HL-60 (cell line): ENCODE measurements around the gene RNF25.
A peak's percentile ranks its signal among the peaks of the same experiment; 100 is the strongest.

ENCODE experiments used
- SPI1 ChIP-seq: IDR thresholded peaks from 2 replicates; pipeline ENCODE4 v1.6.1; 2012; ENCODE audit warnings: low read depth, mild to moderate bottlenecking, borderline replicate concordance
- TF ChIP-seq, protein P1 (sequence below): IDR thresholded peaks from one replicate; pipeline ENCODE4 v1.5.1; 2011; ENCODE audit warnings: low read length, control low read depth, inconsistent platforms; ENCODE audit not compliant: insufficient read depth

DNA sequence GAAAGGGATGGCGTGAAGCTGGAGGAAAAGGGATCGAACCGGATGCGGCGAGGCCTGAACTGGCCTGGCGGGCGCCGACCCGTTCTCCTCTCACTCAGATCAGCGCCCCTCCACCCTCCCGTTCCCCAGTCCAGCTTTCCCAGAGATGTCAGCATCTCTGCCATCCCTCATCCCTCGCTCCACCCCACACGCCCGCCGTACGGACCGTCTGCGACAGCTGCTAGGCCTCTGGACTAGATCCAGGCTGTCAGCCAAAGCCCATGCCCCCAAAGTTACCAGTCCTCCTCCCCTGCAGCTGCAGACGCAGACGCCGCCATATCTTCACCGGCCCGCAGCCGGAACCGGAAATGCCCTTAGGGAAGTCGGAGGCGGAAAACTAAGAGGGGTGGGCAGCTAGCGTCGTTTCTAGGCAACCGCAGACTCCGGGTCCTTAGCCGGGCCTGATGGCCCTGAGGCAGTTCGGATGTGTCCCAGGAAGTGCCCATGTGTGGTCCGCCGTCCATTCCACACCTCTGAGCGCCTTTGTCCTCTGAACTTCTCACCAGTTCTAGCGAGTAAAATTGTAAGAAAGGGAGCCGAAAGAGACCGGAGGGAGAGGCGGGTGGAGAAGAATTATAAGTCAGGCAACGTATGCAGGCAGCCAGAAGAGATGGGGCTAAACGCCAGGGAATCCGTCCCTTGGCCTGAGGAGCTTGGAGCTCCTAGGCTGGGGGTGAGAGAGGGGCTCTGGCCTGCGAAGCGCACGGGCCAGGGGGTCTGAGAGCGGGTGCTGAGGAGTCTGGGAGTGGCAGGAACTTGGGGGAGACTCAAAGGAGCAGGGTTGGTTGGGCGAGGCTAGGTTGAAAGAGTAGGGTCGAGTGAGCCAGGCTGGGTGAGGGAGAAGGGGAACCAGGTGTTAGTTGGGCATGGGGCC is at the start of gene RNF25, which contains the start of gene STK36:
- TF ChIP-seq, protein P1, sequence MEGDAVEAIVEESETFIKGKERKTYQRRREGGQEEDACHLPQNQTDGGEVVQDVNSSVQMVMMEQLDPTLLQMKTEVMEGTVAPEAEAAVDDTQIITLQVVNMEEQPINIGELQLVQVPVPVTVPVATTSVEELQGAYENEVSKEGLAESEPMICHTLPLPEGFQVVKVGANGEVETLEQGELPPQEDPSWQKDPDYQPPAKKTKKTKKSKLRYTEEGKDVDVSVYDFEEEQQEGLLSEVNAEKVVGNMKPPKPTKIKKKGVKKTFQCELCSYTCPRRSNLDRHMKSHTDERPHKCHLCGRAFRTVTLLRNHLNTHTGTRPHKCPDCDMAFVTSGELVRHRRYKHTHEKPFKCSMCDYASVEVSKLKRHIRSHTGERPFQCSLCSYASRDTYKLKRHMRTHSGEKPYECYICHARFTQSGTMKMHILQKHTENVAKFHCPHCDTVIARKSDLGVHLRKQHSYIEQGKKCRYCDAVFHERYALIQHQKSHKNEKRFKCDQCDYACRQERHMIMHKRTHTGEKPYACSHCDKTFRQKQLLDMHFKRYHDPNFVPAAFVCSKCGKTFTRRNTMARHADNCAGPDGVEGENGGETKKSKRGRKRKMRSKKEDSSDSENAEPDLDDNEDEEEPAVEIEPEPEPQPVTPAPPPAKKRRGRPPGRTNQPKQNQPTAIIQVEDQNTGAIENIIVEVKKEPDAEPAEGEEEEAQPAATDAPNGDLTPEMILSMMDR, result no peak
- TF ChIP-seq SPI1, result peak; percentile 47; the same call in 1 of the 2 replicates
